GM23248 (cell line): ENCODE results near the gene LCE7A. TPM values are rescaled to one million over a fixed set of nuclear protein-coding genes. Genes with fewer than 3 reads are reported as not detected.

Experiments used
- DNase-seq: peaks from one replicate; pipeline ENCODE4 v3.0.0-alpha.2; 2015
- H2AFZ ChIP-seq: fragments of 200-600 bp; sonication (generic); 2 replicates; pipeline ENCODE4 v1.6.1; 2016; ENCODE audit warnings: antibody characterized with exemption
- H3F3A ChIP-seq: fragments of 200-600 bp; sonication (generic); 2 replicates; pipeline ENCODE4 v1.6.1; 2016; ENCODE audit warnings: mild to moderate bottlenecking, antibody characterized with exemption, mixed run types; ENCODE audit not compliant: insufficient read depth
- H3K27ac ChIP-seq: fragments of 200-600 bp; sonication (generic); 2 replicates; pipeline ENCODE4 v1.5.1; 2016; ENCODE audit warnings: mild to moderate bottlenecking
- H3K27me3 ChIP-seq: fragments of 200-600 bp; sonication (generic); replicated peaks from 2 replicates; pipeline ENCODE4 v1.6.1; 2016; ENCODE audit warnings: mild to moderate bottlenecking; ENCODE audit not compliant: insufficient read depth
- H3K36me3 ChIP-seq: fragments of 200-600 bp; sonication (generic); 2 replicates; pipeline ENCODE4 v1.6.1; 2016; ENCODE audit warnings: low read depth, mild to moderate bottlenecking
- H3K4me1 ChIP-seq: fragments of 200-600 bp; sonication (generic); 2 replicates; pipeline ENCODE4 v1.6.1; 2016; ENCODE audit warnings: mild to moderate bottlenecking; ENCODE audit not compliant: insufficient read depth
- H3K4me2 ChIP-seq: fragments of 200-600 bp; sonication (generic); one replicate; pipeline ENCODE4 v1.6.1; 2016; ENCODE audit warnings: mild to moderate bottlenecking; ENCODE audit not compliant: unreplicated experiment
- H3K4me3 ChIP-seq: fragments of 200-600 bp; sonication (generic); 2 replicates; pipeline ENCODE4 v1.5.1; 2016; ENCODE audit warnings: mild to moderate bottlenecking
- H3K79me2 ChIP-seq: fragments of 200-600 bp; sonication (generic); 2 replicates; pipeline ENCODE4 v1.6.1; 2016; ENCODE audit warnings: mild to moderate bottlenecking; ENCODE audit not compliant: insufficient read depth
- H3K9ac ChIP-seq: fragments of 200-600 bp; sonication (generic); 2 replicates; pipeline ENCODE4 v1.6.1; 2016; ENCODE audit warnings: mild to moderate bottlenecking
- H3K9me2 ChIP-seq: fragments of 200-600 bp; sonication (generic); 2 replicates; pipeline ENCODE4 v1.6.1; 2016; ENCODE audit warnings: mixed run types, mild to moderate bottlenecking, moderate library complexity; ENCODE audit not compliant: insufficient read depth
- H3K9me3 ChIP-seq: fragments of 200-600 bp; sonication (generic); one replicate; pipeline ENCODE4 v1.6.1; 2017; ENCODE audit warnings: low read depth
- H4K20me1 ChIP-seq: fragments of 200-600 bp; sonication (generic); 2 replicates; pipeline ENCODE4 v1.6.0; 2016; ENCODE audit not compliant: insufficient read depth
- EZH2 ChIP-seq: fragments of 200-600 bp; sonication (generic); IDR thresholded peaks from 2 replicates; pipeline ENCODE4 v1.6.1; 2018; ENCODE audit warnings: antibody characterized with exemption, mild to moderate bottlenecking; ENCODE audit not compliant: insufficient read depth, poor library complexity, severe bottlenecking
- EZH2phosphoT487 ChIP-seq: fragments of 200-600 bp; sonication (generic); IDR thresholded peaks from 2 replicates; pipeline ENCODE4 v1.6.1; 2018; ENCODE audit warnings: antibody characterized with exemption, moderate library complexity, mild to moderate bottlenecking, low read depth; ENCODE audit not compliant: insufficient read depth
- WGBS, 2 experiments: methylation state at CpG; one replicate each; pipeline ENCODE4 v1.1.6; 2015 to 2017; ENCODE audit warnings: low lambda C conversion rate in 2 of 2, low coverage in 1 of 2; ENCODE audit errors: missing lambda C conversion rate in 2 of 2; 5-methylcytosine and 5-hydroxymethylcytosine counted together
- in situ Hi-C: fragments of 300-500 bp; cut with MboI; formaldehyde crosslinking; loops from 2 replicates; pipeline ENCODE4 v1.15.0; 2020
- polyA plus RNA-seq: library from polyadenylated mRNA; unstranded; fragments of >200 nt; fragmentation: Nextera tagmentation; extraction: Ambion mirVana; gene quantifications from 2 replicates; pipeline ENCODE4 v1.2.1, GENCODE V29; 2016
- total RNA-seq: library from RNA; depleted of rRNA; stranded (reverse); fragments of >200 nt; shearing (Covaris generic); gene quantifications from 2 replicates; pipeline ENCODE4 v1.2.3, GENCODE V29; 2014

Gene LCE7A
- total and polyA plus RNA-seq, 2 experiments from 2014 or later: not detected

- Histone ChIP-seq H3K9me3 (no peaks in the 10 kb centered on the region), H3K4me1 (no peaks in the 10 kb centered on the region), H3K9ac (no peak overlapping the region), H3K27me3 (peaks cover 12% of the 10 kb centered on the region), H4K20me1 (no peaks in the 10 kb centered on the region), H3K79me2 (no peaks in the 10 kb centered on the region), H3K27ac (no peak overlapping the region), H3K4me3 (no peak overlapping the region), H2AFZ (no peak overlapping the region), H3K36me3 (no peaks in the 10 kb centered on the region), H3F3A (no peaks in the 10 kb centered on the region), H3K4me2 (no peak overlapping the region), H3K9me2 (no peaks in the 10 kb centered on the region)
- in situ Hi-C loops: no loop called here
- DNase-seq: no peak
- TF ChIP-seq EZH2phosphoT487 (no peak), EZH2 (no peak)
Observed at GRCh38 chr1:152824964-152825363, 34.8 kb upstream of the LCE7A start.

DNA sequence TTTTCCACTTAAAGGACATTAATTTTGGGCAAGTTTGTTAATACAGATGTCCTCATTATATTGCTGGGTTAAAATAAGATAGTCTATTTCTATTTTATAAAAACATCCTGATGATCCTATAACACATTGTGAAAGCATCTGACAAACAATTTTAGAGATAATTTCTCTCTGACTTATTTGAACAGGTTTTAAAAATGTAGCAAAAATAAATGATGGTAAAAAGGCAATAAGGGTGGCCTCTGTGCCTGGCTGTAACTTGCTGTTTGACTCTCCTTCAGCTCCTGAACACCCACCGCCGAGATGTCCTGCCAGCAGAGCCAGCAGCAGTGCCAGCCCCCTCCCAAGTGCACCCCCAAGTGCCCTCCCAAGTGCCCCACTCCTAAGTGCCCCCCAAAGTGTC, 32.6 kb upstream of the LCE7A start, which contains the start of gene LCE1A:
Gene LCE1A, plus strand, starts transcription at position 301 of the 400 bp plus-strand sequence. Its CDS starts 0 bp downstream, at position 301.
- H3K9ac ChIP-seq: no peak within 1 kb of the TSS
- no peak within 1 kb of the TSS for H3K4me2 ChIP-seq
- no peaks in the 10 kb centered on the region for H3K79me2 ChIP-seq
- 28 to 63% methylated on average over 2 of the region's 2 CpGs for WGBS, 2 experiments
- H3K9me3 ChIP-seq: no peaks in the 10 kb centered on the region
- H3K4me3 ChIP-seq: no peak within 1 kb of the TSS
- TF ChIP-seq EZH2phosphoT487 (no peak), EZH2 (no peak)
- H3F3A ChIP-seq: no peaks in the 10 kb centered on the region
- peaks cover 11% of the 10 kb centered on the region for H3K27me3 ChIP-seq
- in situ Hi-C loops: no loop called here
- H3K9me2 ChIP-seq: no peaks in the 10 kb centered on the region
- H4K20me1 ChIP-seq: no peaks in the 10 kb centered on the region
- no peak for DNase-seq
- no peak within 1 kb of the TSS for H2AFZ ChIP-seq
- no peaks in the 10 kb centered on the region for H3K36me3 ChIP-seq
- no peaks in the 10 kb centered on the region for H3K4me1 ChIP-seq
- H3K27ac ChIP-seq: no peak within 1 kb of the TSS

GRCh38 chr1:152836870-152837269, 22.9 kb upstream of the LCE7A start:
- Histone ChIP-seq H3K36me3 (no peaks in the 10 kb centered on the region), H3F3A (no peaks in the 10 kb centered on the region), H3K4me1 (no peaks in the 10 kb centered on the region), H3K4me3 (no peak overlapping the region), H3K9me3 (no peaks in the 10 kb centered on the region), H2AFZ (no peak overlapping the region), H3K4me2 (no peak overlapping the region), H3K9ac (no peak overlapping the region), H4K20me1 (no peaks in the 10 kb centered on the region), H3K27ac (no peak overlapping the region), H3K79me2 (no peaks in the 10 kb centered on the region), H3K27me3 (0 out of 2 replicates have a peak, but pooled peaks cover 13% of the 10 kb centered on the region), H3K9me2 (no peaks in the 10 kb centered on the region)
- WGBS, 2 experiments: 8 to 9% methylated on average over 2 of the region's 2 CpGs
- in situ Hi-C loops: no loop called here
- TF ChIP-seq EZH2 (no peak), EZH2phosphoT487 (no peak)
- peak; percentile 56 for DNase-seq

DNA sequence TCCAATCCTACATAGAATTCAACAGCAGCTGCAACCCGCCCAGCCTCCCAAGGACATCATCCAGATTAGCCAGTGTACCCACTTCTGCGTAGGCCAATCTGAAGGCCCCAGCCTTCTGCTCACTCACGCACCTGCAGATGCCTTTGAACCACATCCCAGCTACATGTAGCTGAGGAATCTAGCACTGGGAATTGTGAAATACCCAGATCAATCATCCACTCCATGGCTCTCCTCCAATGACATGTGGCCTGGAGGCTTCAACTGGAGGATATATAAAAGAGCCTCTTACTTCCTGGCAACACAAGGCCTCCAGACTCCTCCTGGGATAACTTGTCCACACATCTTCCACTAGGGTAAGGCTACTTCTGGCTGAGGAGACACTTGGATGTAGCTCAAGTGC, 17.2 kb upstream of the LCE7A start, which contains the start of gene LCE6A:
Gene LCE6A, plus strand, starts transcription at position 301 of the 400 bp plus-strand sequence. CDS start 665 bp downstream, outside the sequence.
- no peaks in the 10 kb centered on the region for H3F3A ChIP-seq
- DNase-seq: no peak
- WGBS, 2 experiments: 39 to 64% methylated on average over 3 of the region's 3 CpGs
- H3K4me2 ChIP-seq: no peak within 1 kb of the TSS
- no peaks in the 10 kb centered on the region for H3K79me2 ChIP-seq
- no peaks in the 10 kb centered on the region for H3K9me3 ChIP-seq
- H3K27ac ChIP-seq: no peak within 1 kb of the TSS
- TF ChIP-seq EZH2phosphoT487: no peak
- TF ChIP-seq EZH2: no peak
- no peaks in the 10 kb centered on the region for H3K9me2 ChIP-seq
- no peak within 1 kb of the TSS for H3K4me3 ChIP-seq
- H3K27me3 ChIP-seq: 0 out of 2 replicates have a peak, but pooled peaks cover 13% of the 10 kb centered on the region
- no peak within 1 kb of the TSS for H3K9ac ChIP-seq
- H3K36me3 ChIP-seq: no peaks in the 10 kb centered on the region
- H3K4me1 ChIP-seq: no peaks in the 10 kb centered on the region
- H4K20me1 ChIP-seq: no peaks in the 10 kb centered on the region
- in situ Hi-C loops: no loop called here
- no peak within 1 kb of the TSS for H2AFZ ChIP-seq

GRCh38 chr1:152855661-152856060, 4.1 kb upstream of the LCE7A start:
- in situ Hi-C loops: no loop called here
- H2AFZ ChIP-seq: no peak overlapping the region
- H3K79me2 ChIP-seq: no peaks in the 10 kb centered on the region
- no peak overlapping the region for H3K9ac ChIP-seq
- TF ChIP-seq EZH2phosphoT487 (no peak), EZH2 (no peak)
- H3K4me3 ChIP-seq: no peak overlapping the region
- no peaks in the 10 kb centered on the region for H3K27me3 ChIP-seq
- WGBS, 2 experiments: 5 to 6% methylated on average over 2 of the region's 2 CpGs
- DNase-seq: peak; percentile 37
- no peaks in the 10 kb centered on the region for H3F3A ChIP-seq
- H3K4me2 ChIP-seq: no peak overlapping the region
- no peak overlapping the region for H3K27ac ChIP-seq
- no peaks in the 10 kb centered on the region for H3K9me3 ChIP-seq
- no peaks in the 10 kb centered on the region for H3K36me3 ChIP-seq
- H3K9me2 ChIP-seq: no peaks in the 10 kb centered on the region
- H3K4me1 ChIP-seq: peaks cover 11% of the 10 kb centered on the region
- H4K20me1 ChIP-seq: no peaks in the 10 kb centered on the region
